H1 (cell line): ENCODE measurements around the gene OPCML. TPM values are rescaled to one million over a fixed set of nuclear protein-coding genes. Genes with fewer than 3 reads are reported as not detected.

ENCODE experiments used
- CTCF ChIA-PET: fragments of 300-600 bp; sonication (Branson Sonifier 250); formaldehyde crosslinking; loops from one replicate; lab custom pipeline; 2021; ENCODE audit not compliant: partially characterized antibody; lab: Charles Lee
- POLR2A ChIA-PET: fragments of 300-600 bp; sonication (Branson Sonifier 250); formaldehyde crosslinking; loops from one replicate; lab custom pipeline; 2021; ENCODE audit warnings: inconsistent platforms; ENCODE audit not compliant: partially characterized antibody; lab: Charles Lee
- DNase-seq, 2 experiments: peaks; one replicate each; pipeline versions ENCODE4 v3.0.0 to v3.0.0-alpha.2; 2010 to 2022; ENCODE audit warnings: low spot score in 2 of 2, low read depth in 1 of 2, mixed read lengths in 1 of 2
- FAIRE-seq: peaks from 2 replicates; lab custom pipeline; 2011; peaks lifted over from hg19 to GRCh38; lab: Jason Lieb, UNC
- H2AFZ ChIP-seq: 2 replicates; pipeline ENCODE4 v1.8.1; 2012; ENCODE audit warnings: low read length, inconsistent platforms
- H2AK5ac ChIP-seq: 2 replicates; pipeline ENCODE4 v1.6.1; 2013; ENCODE audit warnings: low read depth, low read length
- H2BK120ac ChIP-seq: replicated peaks from 2 replicates; pipeline ENCODE3; 2013; ENCODE audit warnings: low read depth, low read length, inconsistent platforms
- H2BK12ac ChIP-seq: 2 replicates; pipeline ENCODE4 v1.6.1; 2013; ENCODE audit warnings: low read depth, low read length
- H2BK15ac ChIP-seq: 2 replicates; pipeline ENCODE4 v1.6.1; 2013; ENCODE audit warnings: low read length
- H2BK20ac ChIP-seq: 2 replicates; pipeline ENCODE4 v1.6.1; 2013; ENCODE audit warnings: low read length
- H2BK5ac ChIP-seq: 2 replicates; pipeline ENCODE4 v1.6.1; 2013; ENCODE audit warnings: low read depth, low read length
- H3K14ac ChIP-seq: 2 replicates; pipeline ENCODE4 v1.6.1; 2013; ENCODE audit warnings: inconsistent platforms; ENCODE audit not compliant: insufficient read length
- H3K18ac ChIP-seq: 2 replicates; pipeline ENCODE4 v1.6.1; 2013; ENCODE audit warnings: low read length; ENCODE audit errors: extremely low read depth
- H3K23ac ChIP-seq: 2 replicates; pipeline ENCODE4 v1.6.1; 2013; ENCODE audit warnings: inconsistent platforms; ENCODE audit not compliant: insufficient read length
- H3K23me2 ChIP-seq: 2 replicates; pipeline ENCODE4 v1.6.1; 2013; ENCODE audit warnings: low read depth, low read length
- H3K27ac ChIP-seq: 2 replicates; pipeline ENCODE4 v1.6.1; 2011; ENCODE audit warnings: low read depth, low read length, inconsistent platforms
- H3K27me3 ChIP-seq, 4 experiments: replicated peaks in 1 of 4; 1 replicate in 1 of 4; 2 replicates in 3 of 4; pipeline versions ENCODE4 v1.6.1 to v1.8.1; 2011 to 2013; ENCODE audit warnings: low read length in 3 of 4, mild to moderate bottlenecking in 3 of 4, inconsistent platforms in 2 of 4, mixed read lengths in 2 of 4, moderate library complexity in 1 of 4; ENCODE audit not compliant: control insufficient read depth in 3 of 4, insufficient read depth in 3 of 4; ENCODE audit errors: extremely low read depth in 1 of 4
- H3K36me3 ChIP-seq, 4 experiments: 2 replicates each; pipeline versions ENCODE4 v1.6.1 to v1.8.1; 2011 to 2013; ENCODE audit warnings: mild to moderate bottlenecking in 4 of 4, low read length in 3 of 4, moderate library complexity in 2 of 4, control low read depth in 1 of 4, inconsistent platforms in 1 of 4; ENCODE audit not compliant: insufficient read depth in 4 of 4, control insufficient read depth in 2 of 4
- H3K4ac ChIP-seq: replicated peaks from 2 replicates; pipeline ENCODE3; 2013; ENCODE audit warnings: low read length, low read depth, mixed read lengths, inconsistent platforms; ENCODE audit not compliant: insufficient read length
- H3K4me1 ChIP-seq, 4 experiments: replicated peaks in 1 of 4; 1 replicate in 1 of 4; 2 replicates in 3 of 4; pipeline versions ENCODE4 v1.6.1 to v1.8.1; 2011 to 2013; ENCODE audit warnings: low read length in 3 of 4, inconsistent platforms in 2 of 4, mixed read lengths in 1 of 4; ENCODE audit not compliant: insufficient read depth in 4 of 4, control insufficient read depth in 3 of 4
- H3K4me2 ChIP-seq, 2 experiments: 2 replicates each; pipeline versions ENCODE4 v1.6.1 to v1.8.1; 2011 to 2013; ENCODE audit warnings: low read depth in 2 of 2, low read length in 2 of 2, control low read depth in 1 of 2, inconsistent platforms in 1 of 2, mild to moderate bottlenecking in 1 of 2; ENCODE audit not compliant: insufficient read depth in 1 of 2
- H3K4me3 ChIP-seq, 4 experiments: fragments of 200-600, 300-600 bp in 1 of 4; sonication (generic), shearing (Covaris generic), sonication (Bioruptor Twin) in 1 of 4; 2 replicates each; pipeline versions ENCODE4 v1.5.1 to v1.8.1; 2011 to 2016; ENCODE audit warnings: low read length in 4 of 4, low read depth in 3 of 4, control low read depth in 2 of 4, inconsistent platforms in 2 of 4, mild to moderate bottlenecking in 2 of 4, mixed read lengths in 1 of 4, moderate library complexity in 1 of 4; ENCODE audit not compliant: insufficient read depth in 2 of 4; ENCODE audit errors: extremely low read depth in 1 of 4
- H3K56ac ChIP-seq: replicated peaks from 2 replicates; pipeline ENCODE3; 2013; ENCODE audit warnings: low read depth, mild to moderate bottlenecking, mixed read lengths, low read length, inconsistent platforms; ENCODE audit not compliant: insufficient read length
- H3K79me1 ChIP-seq: 2 replicates; pipeline ENCODE4 v1.6.1; 2013; ENCODE audit warnings: low read depth, low read length, control low read depth
- H3K79me2 ChIP-seq, 2 experiments: 2 replicates each; pipeline versions ENCODE4 v1.6.1 to v1.8.1; 2012 to 2013; ENCODE audit warnings: low read length in 2 of 2, mild to moderate bottlenecking in 2 of 2, inconsistent platforms in 1 of 2; ENCODE audit not compliant: insufficient read depth in 2 of 2, control insufficient read depth in 1 of 2
- H3K9ac ChIP-seq, 4 experiments: replicated peaks in 1 of 4; 1 replicate in 1 of 4; 2 replicates in 3 of 4; pipeline versions ENCODE4 v1.6.1 to v1.8.1; 2011 to 2013; ENCODE audit warnings: low read depth in 3 of 4, low read length in 3 of 4, control low read depth in 2 of 4, mild to moderate bottlenecking in 2 of 4, moderate library complexity in 2 of 4, inconsistent platforms in 1 of 4; ENCODE audit errors: extremely low read depth in 1 of 4
- H3K9me3 ChIP-seq, 2 experiments: 2 replicates each; pipeline versions ENCODE4 v1.6.1 to v1.8.1; 2012 to 2013; ENCODE audit warnings: mild to moderate bottlenecking in 2 of 2, moderate library complexity in 2 of 2, control low read depth in 1 of 2, inconsistent platforms in 1 of 2, low read depth in 1 of 2, low read length in 1 of 2, mixed read lengths in 1 of 2; ENCODE audit not compliant: insufficient read depth in 2 of 2
- H4K20me1 ChIP-seq, 2 experiments: replicated peaks in 1 of 2; 2 replicates each; pipeline versions ENCODE3 to v1.8.1; 2011 to 2013; ENCODE audit warnings: inconsistent platforms in 2 of 2, low read length in 2 of 2, mild to moderate bottlenecking in 1 of 2; ENCODE audit not compliant: insufficient read depth in 2 of 2, control insufficient read depth in 1 of 2
- H4K5ac ChIP-seq: 2 replicates; pipeline ENCODE4 v1.6.1; 2013; ENCODE audit warnings: low read length, low read depth, mixed read lengths, inconsistent platforms; ENCODE audit not compliant: insufficient read length
- H4K8ac ChIP-seq: 2 replicates; pipeline ENCODE4 v1.8.0; 2013; ENCODE audit warnings: mild to moderate bottlenecking, moderate library complexity, low read length, inconsistent platforms; ENCODE audit not compliant: insufficient read depth; ENCODE audit errors: extremely low read depth
- H4K91ac ChIP-seq: replicated peaks from 2 replicates; pipeline ENCODE3; 2013; ENCODE audit warnings: low read length, mixed read lengths, inconsistent platforms; ENCODE audit not compliant: insufficient read length
- ATF2 ChIP-seq: IDR thresholded peaks from 2 replicates; pipeline ENCODE4 v1.6.1; 2012; ENCODE audit warnings: low read length, inconsistent platforms
- BRCA1 ChIP-seq: IDR thresholded peaks from 2 replicates; pipeline ENCODE4 v1.6.1; 2012; ENCODE audit warnings: low read depth, low read length, improper control_type of control experiment
- GTF2F1 ChIP-seq: IDR thresholded peaks from 2 replicates; pipeline ENCODE4 v1.6.1; 2012; ENCODE audit warnings: low read depth, low read length, improper control_type of control experiment, borderline replicate concordance
- MAX ChIP-seq: IDR thresholded peaks from 2 replicates; pipeline ENCODE4 v1.6.1; 2012; ENCODE audit warnings: inconsistent platforms
- TEAD4 ChIP-seq: IDR thresholded peaks from 2 replicates; pipeline ENCODE4 v1.6.1; 2012; ENCODE audit warnings: low read depth, low read length, inconsistent platforms, mixed read lengths
- YY1 ChIP-seq: IDR thresholded peaks from 2 replicates; pipeline ENCODE4 v1.6.1; 2011; ENCODE audit warnings: low read depth, mild to moderate bottlenecking, low read length
- WGBS, 2 experiments: shearing (Covaris generic) in 1 of 2; methylation state at CpG; one replicate each; pipeline versions ENCODE4 v1.1.6 to v1.1.7; 2013 to 2015; ENCODE audit warnings: low lambda C conversion rate in 2 of 2, mixed read lengths in 2 of 2, inconsistent platforms in 1 of 2, low coverage in 1 of 2, missing lambda C conversion rate in 1 of 2; ENCODE audit not compliant: insufficient replicate concordance in 2 of 2, insufficient coverage in 1 of 2, insufficient read length in 1 of 2; ENCODE audit errors: extremely low coverage in 1 of 2, missing lambda C conversion rate in 1 of 2; 5-methylcytosine and 5-hydroxymethylcytosine counted together
- polyA plus RNA-seq, 7 experiments: library from polyadenylated mRNA; depleted of rRNA in 3 of 7; stranded (reverse) in 5 of 7; unstranded in 2 of 7; fragments of >200 nt in 5 of 7; fragments of 200-250 nt in 2 of 7; gene quantifications; 1 replicate in 5 of 7; 2 replicates in 1 of 7; 4 replicates in 1 of 7; pipeline versions ENCODE4 v1.2.1 to v1.2.3, GENCODE V29; 2011 to 2013; ENCODE audit warnings: missing spikeins in 2 of 7, mixed read lengths in 2 of 7
- total RNA-seq: library from RNA; stranded (reverse); fragmentation: NEBNext Ultra II Directional; extraction: Animal tissue kit (Norgen Biotek cat#: 25700); gene quantifications from 2 replicates; pipeline ENCODE4 v1.2.1, GENCODE V29; 2021

OPCML gene
- total and polyA plus RNA-seq, 2 of the 8 experiments (the other 6 are each of a cell fraction or from before 2014, with no cell fraction given): 2.3 to 3.1 TPM

GRCh38 chr11:133049244-133050019 lies 482.9 kb downstream of the OPCML start:
- Histone ChIP-seq H2BK120ac (no peak overlapping the region), H2AFZ (no peak overlapping the region), H3K9ac (no peak overlapping the region), H4K91ac (no peak overlapping the region), H3K36me3 (no peaks in the 10 kb centered on the region), H3K79me2 (no peaks in the 10 kb centered on the region), H3K23ac (no peak overlapping the region), H3K4me3 (no peak overlapping the region), H3K23me2 (0 out of 2 replicates have a peak, but pooled peaks cover 3% of the 10 kb centered on the region), H3K14ac (no peak overlapping the region), H2AK5ac (no peak overlapping the region), H2BK20ac (no peak overlapping the region), H3K27ac (no peak overlapping the region), H4K5ac (no peak overlapping the region), H4K8ac (no peak overlapping the region), H3K4ac (no peak overlapping the region), H3K79me1 (no peaks in the 10 kb centered on the region), H4K20me1 (no peaks in the 10 kb centered on the region), H3K9me3 (no peaks in the 10 kb centered on the region), H3K4me1 (peaks cover 2 to 9% (median 5%) of the 10 kb centered on the region in 4 experiments; a peak in 5 of 7 replicates), H3K4me2 (no peak overlapping the region), H3K27me3 (no peaks in the 10 kb centered on the region), H2BK15ac (no peak overlapping the region), H2BK12ac (no peak overlapping the region), H3K56ac (no peak overlapping the region), H3K18ac (no peak overlapping the region), H2BK5ac (no peak overlapping the region)
- ChIA-PET POLR2A (no interaction called here), CTCF (interaction anchor here (0.9 to 3.6 kb wide), 9 partner anchors 9 to 108 kb away, joined by 3 to 18 read pairs (median 6); no protein-coding TSS in a partner anchor)
- WGBS, 2 experiments: 84% methylated on average over 11 of the region's 11 CpGs; no CpG with 5 or more reads in 1 of the 2 experiments
- FAIRE-seq: no peak
- no peak for DNase-seq
- TF ChIP-seq TEAD4 (no peak), MAX (no peak), GTF2F1 (no peak), ATF2 (no peak), YY1 (no peak), BRCA1 (no peak)
